HG02943 (cell line): ENCODE measurements around the gene DENND2A.
"Not testable (repeated sequence)": the region's sequence is repeated elsewhere in the genome, so short reads cannot be mapped to it uniquely, and the experiment has no call there.

ENCODE experiments used
- ATAC-seq: cut with Tn5 transposase; IDR thresholded peaks from one replicate; pipeline ENCODE4 v1.9.1; 2021; ENCODE audit warnings: mild to moderate bottlenecking, low read depth, moderate library complexity; ENCODE audit not compliant: unreplicated experiment

DENND2A gene

DNA sequence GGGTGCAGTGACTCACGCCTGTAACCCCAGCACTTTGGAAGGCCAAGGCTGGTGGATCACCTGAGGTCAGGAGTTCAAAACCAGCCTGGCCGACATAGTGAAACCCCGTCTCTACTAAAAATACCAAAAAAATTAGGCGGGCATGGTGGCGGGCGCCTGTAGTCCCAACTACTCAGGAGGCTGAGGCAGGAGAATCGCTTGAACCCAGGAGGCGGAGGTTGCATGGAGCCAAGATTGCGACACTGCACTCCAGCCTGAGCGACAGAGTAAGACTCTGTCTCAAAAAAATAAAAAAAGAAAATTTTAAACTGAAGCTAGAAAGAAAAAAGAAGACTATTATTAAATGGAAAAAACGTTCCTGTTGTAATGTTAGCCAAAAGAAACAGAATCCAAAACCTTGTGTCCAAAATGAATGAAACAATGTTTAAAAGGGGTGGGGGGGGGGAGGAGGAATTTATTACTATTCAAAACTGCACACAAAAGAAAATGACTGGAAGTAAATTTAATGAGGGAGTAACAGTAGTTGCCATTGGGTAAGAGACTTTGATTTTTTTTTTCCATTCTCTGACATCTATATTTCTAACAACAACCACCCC, 20.6 kb downstream of the DENND2A start:
- ATAC-seq: not testable (repeated sequence)

DNA sequence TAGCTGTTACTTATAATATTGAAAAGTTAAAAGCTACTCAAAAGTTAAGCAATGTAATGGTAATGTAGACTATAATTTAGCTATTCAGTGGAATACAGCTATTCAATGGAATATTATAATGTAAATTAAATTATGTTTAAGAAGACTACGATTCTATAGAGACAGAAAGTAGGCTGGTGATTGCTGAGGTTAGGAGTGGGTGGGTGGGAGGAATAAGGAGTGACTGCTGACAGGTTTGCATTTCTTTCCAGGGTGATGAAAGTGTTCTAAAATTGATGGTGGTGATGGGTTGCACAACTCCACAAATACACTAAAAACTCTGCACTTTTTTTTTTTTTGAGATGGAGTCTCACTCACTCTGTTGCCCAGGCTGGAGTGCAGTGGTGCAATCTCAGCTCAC, 21.4 kb downstream of the DENND2A start:
- no peak for ATAC-seq

DNA sequence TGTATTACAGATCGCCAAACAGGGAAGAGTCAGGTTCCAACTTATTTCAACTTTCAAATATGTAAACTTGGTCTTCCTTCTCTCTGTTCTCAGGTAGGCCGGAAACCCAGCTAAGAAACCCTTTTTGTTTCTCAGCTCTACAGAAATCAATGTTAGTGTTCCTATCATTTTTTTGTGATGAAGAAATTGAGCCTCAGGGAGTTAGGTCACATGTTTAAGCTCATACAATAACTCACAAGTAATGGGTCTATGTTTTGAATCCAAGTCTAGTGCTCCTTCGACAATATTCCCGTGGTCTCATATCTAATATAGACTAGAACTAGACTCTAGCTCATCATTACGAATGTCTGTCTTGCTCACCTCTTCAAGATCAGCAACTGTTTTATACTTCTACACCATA, 22.3 kb downstream of the DENND2A start:
- ATAC-seq: no peak

GRCh38 chr7:140617081-140617480, 23.5 kb downstream of the DENND2A start:
- ATAC-seq: no peak

DNA sequence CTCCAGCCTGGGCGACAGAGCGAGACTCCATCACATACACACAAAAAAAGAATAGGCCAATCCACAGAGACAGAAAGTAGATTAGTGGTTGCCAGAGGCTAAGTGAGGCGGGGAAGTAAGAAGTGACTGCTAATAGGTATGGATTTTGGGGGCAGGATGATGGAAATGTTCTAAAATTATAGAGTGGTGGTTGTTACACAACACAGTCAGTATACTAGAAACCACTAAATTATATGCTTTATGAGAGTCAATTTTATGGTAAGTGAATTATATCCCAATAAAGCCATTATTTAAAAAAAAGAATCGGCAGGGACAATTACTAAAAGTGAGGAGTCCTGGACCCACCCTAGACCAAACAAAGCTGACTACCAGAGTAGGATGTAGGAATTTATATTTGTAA, 24.3 kb downstream of the DENND2A start:
- no peak for ATAC-seq

DNA sequence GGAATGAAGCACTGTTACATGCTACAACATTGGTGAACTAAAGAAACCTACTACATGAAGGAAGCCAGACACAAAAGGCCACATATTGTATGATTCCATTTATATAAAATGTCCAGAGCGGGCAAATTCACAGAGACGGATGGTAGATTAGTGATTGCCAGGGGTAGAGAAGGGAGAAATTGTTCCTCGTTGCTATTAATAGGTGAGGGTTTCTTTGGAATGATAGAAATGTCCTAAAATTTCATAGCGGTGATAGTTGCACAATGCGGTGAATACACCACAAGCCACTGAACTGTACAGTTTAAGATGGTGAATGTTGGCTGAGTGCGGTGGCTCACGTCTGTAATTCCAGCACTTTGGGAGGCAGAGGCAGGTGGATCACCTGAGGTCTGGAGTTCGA, 29.0 kb downstream of the DENND2A start:
- ATAC-seq: no peak

DNA sequence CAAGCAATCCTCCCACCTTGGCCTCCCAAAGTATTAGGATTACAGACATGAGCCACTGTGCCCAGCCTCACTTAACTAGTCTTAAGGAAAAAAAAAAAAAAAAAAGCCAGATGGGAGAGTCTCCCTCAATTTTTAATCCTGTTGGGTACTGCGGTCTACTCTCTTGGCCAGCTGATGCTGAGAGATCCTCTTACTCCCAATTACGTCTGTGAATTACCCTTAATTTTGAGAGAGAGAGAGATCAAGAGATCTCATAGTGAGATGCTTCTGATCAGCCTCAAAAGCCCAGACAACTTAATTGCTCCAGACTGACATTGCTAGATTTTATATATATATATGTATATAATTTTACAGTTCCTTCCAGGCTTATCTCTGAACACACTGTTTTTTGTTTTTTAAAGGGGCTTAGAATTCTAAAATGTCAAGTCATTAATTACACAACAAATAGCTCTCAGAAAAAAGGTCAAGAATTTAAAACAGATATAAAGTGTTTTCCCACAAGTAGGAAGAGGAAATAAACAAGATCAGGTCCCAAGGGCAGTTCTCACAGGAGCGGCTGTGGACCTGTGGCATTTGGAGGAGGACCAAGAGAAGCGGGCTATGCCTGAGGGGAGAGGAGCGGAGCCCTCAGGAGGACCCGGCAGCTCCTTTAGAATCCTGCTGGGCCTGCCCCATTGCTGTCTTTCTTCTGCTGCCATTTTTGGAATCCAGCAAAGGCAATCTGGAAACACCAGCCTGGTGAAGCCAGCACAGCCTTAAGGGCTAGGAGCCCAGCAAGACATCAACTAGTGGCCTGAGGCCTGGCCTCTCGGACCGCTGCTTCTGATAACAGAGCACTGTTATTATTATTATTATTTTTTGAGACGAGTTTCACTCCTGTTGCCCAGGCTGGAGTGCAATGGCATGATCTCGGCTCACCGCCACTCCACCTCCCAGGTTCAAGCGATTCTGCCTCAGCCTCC, 30.1 kb downstream of the DENND2A start:
- ATAC-seq: no peak

- ATAC-seq: no peak
These were observed 31.0 kb downstream of the DENND2A start for GRCh38 chr7:140609646-140610045.

DNA sequence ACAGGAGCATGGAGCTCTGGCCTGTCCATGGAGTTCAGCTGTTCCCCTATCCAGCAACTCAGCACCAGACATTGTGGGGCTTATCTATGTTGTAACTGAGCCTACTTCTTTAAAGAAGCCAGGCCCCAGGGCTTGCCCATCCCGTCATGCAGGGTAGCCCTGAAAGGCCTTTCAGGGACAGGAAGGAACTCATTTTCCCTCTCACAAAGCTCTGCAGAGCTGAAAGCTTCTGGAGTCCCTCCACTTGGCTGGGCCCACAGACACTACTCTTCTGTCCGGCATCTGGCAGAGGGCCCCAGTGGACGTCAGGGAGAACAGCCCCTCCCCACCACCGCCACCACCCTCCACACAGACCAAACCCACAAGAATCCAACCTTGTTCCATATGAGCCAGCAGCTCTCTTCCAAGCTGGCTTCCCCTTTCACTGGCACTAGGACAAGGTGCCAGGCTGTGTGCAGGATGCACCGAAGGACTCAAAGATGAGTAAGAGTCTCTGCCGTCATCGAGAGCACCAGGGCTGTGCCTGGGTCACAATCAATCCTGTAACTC, 33.1 kb downstream of the DENND2A start:
- ATAC-seq: no peak

DNA sequence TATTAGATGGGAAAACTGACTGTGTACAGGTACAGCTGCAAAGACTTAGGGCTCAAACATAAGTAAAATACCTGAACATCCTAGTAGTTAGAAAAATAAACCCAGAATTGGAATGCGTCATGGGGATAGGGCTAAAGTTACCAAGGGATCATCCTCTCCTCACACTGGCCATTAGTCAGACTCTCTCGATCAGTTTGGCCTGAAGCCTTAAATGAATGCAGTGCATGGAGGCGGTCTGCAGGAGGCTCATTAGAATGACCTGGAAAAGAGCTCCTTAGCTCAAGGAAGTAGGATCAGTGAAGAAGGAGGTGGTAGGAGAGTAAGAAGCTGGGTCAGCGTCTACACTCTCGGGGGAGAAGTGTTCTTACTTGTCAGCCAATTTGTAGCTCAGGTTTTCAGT, 35.3 kb downstream of the DENND2A start:
- ATAC-seq: no peak

DNA sequence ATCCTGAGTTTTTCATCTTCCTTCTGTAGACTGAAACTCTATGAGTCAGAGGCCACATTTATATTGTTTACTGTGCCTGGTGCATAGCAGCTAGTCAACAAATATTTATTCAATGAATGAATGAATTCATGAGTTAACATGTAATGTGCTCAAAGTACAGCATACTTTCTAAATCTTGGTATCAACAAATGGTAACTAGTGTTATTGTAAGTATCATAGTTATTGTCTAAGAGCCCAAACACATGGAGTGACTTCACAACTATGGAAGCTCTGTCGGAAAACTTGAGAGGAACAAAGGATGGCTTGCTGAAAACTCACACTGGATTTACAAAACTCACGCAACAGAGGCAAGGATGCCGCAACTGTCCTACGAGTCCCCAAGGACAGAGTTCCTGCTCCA, 35.9 kb downstream of the DENND2A start:
- no peak for ATAC-seq

GRCh38 chr7:140604076-140604475, 36.5 kb downstream of the DENND2A start:
- ATAC-seq: no peak

GRCh38 chr7:140601566-140602174, 38.9 kb downstream of the DENND2A start:
- ATAC-seq: no peak

- ATAC-seq: no peak
These were observed 40.3 kb downstream of the DENND2A start for GRCh38 chr7:140600341-140600740.

GRCh38 chr7:140597428-140597949, 43.1 kb downstream of the DENND2A start:
- no peak for ATAC-seq

DNA sequence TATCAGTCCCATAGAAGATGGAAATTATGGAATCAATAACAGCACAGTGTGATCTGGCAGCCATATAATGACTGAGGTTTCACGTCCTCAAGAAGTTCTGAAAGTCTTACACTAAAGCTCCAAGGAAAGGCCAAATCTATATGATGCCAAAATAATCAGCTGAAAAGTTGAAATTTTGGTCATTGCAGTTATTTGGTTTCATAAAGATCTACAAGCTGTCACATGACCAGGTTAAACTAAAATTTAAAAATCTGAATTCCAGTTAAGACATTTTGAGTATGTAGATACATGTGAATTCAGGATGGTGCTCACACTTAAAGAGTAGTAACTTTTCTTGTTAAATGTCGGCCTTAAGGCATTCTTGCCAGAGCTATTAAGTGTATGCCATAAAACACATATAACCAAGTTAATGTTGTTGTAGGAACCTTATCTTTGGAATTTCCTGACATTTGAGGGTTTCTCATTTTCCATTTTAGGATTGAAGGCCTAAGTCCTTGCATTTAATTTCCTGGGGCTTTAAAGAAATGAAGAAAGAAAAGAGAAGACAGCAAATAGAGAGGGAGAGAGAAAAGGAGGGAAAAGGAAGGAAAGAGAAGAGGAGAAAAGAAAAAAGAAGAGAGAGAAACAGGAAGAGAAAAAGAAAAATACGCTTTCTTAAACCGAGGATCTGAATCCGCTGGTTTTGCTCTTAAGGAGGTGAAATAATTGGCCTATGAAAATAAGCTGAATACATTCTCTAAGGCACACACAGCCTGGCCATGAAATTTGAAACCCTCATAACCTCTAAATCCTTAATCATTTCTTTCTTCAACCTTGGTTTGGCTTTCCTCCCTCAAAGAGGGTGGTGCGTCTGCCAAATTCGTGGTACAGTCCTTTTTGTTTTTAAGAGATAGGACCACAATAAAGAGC, 43.8 kb downstream of the DENND2A start:
- no peak for ATAC-seq

GRCh38 chr7:140595468-140596092, 45.0 kb downstream of the DENND2A start:
- ATAC-seq: no peak

GRCh38 chr7:140594131-140594691, 46.4 kb downstream of the DENND2A start:
- no peak for ATAC-seq

DNA sequence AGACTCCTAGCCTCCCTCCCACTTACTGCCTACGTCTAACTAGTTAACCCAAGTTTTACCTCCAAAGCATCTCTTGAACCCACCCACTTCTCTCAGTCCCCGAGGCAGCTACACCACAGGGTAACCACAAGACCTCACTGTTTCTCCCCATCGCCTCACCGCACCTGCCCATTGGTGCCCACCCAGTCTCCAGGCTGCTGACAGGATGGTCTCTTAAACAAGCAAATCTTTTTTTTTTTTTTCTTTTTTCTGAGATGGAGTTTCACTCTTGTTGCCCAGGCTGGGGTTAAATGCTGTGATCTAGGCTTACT, 47.0 kb downstream of the DENND2A start:
- peak; percentile 81 for ATAC-seq
